Lower leg skin (tissue), 4 donors: Measurements from ENCODE around the gene GGA2. TPM values are rescaled to one million over a fixed set of nuclear protein-coding genes. Genes with fewer than 3 reads are reported as not detected.

ENCODE experiments used
- DNase-seq, 2 donors: peaks; one replicate each; pipeline ENCODE4 v3.0.0-alpha.2; 2019; ENCODE audit warnings: low spot score in 2 of 2
- H3K4me3 ChIP-seq: fragments of 200-600 bp; sonication (generic); 2 replicates; pipeline ENCODE4 v1.5.1; 2017; ENCODE audit warnings: mild to moderate bottlenecking, low read depth; ENCODE audit not compliant: poor library complexity, severe bottlenecking
- CTCF ChIP-seq, 3 donors: fragments of 450-650 bp; IDR thresholded peaks; one replicate each; pipeline ENCODE4 v1.5.1; 2016; ENCODE audit warnings: antibody characterized with exemption in 3 of 3, mild to moderate bottlenecking in 3 of 3, moderate library complexity in 2 of 3
- POLR2A ChIP-seq, 2 donors: fragments of 450-650 bp; IDR thresholded peaks; one replicate each; pipeline ENCODE4 v1.6.1; 2016 to 2017; ENCODE audit warnings: antibody characterized with exemption in 2 of 2, mild to moderate bottlenecking in 1 of 2, moderate library complexity in 1 of 2
- WGBS, 2 donors: methylation state at CpG; one replicate each; pipeline ENCODE4 v1.1.5; 2018; 5-methylcytosine and 5-hydroxymethylcytosine counted together
- intact Hi-C: fragments of 100-400 bp; cut with DNase I; formaldehyde crosslinking; loops from one replicate; pipeline ENCODE4 v1.15.0; 2023; ENCODE audit warnings: low total_unique reads
- total RNA-seq, 4 donors: library from RNA; depleted of rRNA; stranded (reverse); fragments of >200 nt; gene quantifications; one replicate each; pipeline ENCODE4 v1.1.0, GENCODE V29; 2016

GGA2 gene
- total RNA-seq, 4 donors from 2014 or later, result 40.7 to 80.4 (median 61.4) TPM

GRCh38 chr16:23528644-23529310, 18.5 kb upstream of the GGA2 start:
- WGBS, 2 donors, result 92 to 93% methylated on average over 10 of the region's 10 CpGs
- intact Hi-C loops, result no loop called here

GRCh38 chr16:23527961-23528643, 17.8 kb upstream of the GGA2 start:
- no peak for DNase-seq
- TF ChIP-seq CTCF (IDR thresholded peaks at IDR 0.05) (no peak), POLR2A (IDR thresholded peaks at IDR 0.05) (no peak)
- H3K4me3 ChIP-seq, result no peak overlapping the region
- 85 to 87% methylated on average over 11 of the region's 11 CpGs for WGBS, 2 donors
- intact Hi-C loops, result no loop called here

More at GRCh38 chr16:23528644-23529310, 18.5 kb upstream of the GGA2 start:
- no peak for DNase-seq
- H3K4me3 ChIP-seq, result no peak overlapping the region
- TF ChIP-seq CTCF (IDR thresholded peaks at IDR 0.05) (no peak), POLR2A (IDR thresholded peaks at IDR 0.05) (no peak)

GRCh38 chr16:23524886-23525285, 14.6 kb upstream of the GGA2 start:
- DNase-seq, result no peak
- WGBS, 2 donors, result 86 to 98% methylated on average over 3 of the region's 3 CpGs
- no peak overlapping the region for H3K4me3 ChIP-seq
- TF ChIP-seq CTCF (IDR thresholded peaks at IDR 0.05) (no peak), POLR2A (IDR thresholded peaks at IDR 0.05) (no peak)
- intact Hi-C loops, result no loop called here

- intact Hi-C loops, result no loop called here
- 90% methylated on average over 7 of the region's 7 CpGs for WGBS, 2 donors
- TF ChIP-seq POLR2A (IDR thresholded peaks at IDR 0.05) (no peak), CTCF (IDR thresholded peaks at IDR 0.05) (no peak)
- no peak overlapping the region for H3K4me3 ChIP-seq
- no peak for DNase-seq
Observed at GRCh38 chr16:23523876-23524385, 13.6 kb upstream of the GGA2 start.

- WGBS, 2 donors, result 92 to 98% methylated on average over 6 of the region's 6 CpGs
- no peak for DNase-seq
- H3K4me3 ChIP-seq, result no peak overlapping the region
- TF ChIP-seq POLR2A (IDR thresholded peaks at IDR 0.05), result no peak
- TF ChIP-seq CTCF (IDR thresholded peaks at IDR 0.05), result no peak
- intact Hi-C loops, result no loop called here
Observed at GRCh38 chr16:23523321-23523720, 13.0 kb upstream of the GGA2 start.
